Smooth muscle cell of the umbilical artery (primary cell): ENCODE results near the gene DPPA4. TPM values are rescaled to one million over a fixed set of nuclear protein-coding genes. Genes with fewer than 3 reads are reported as not detected.

Source experiments
- total RNA-seq: library from RNA; depleted of rRNA; stranded (reverse); fragments of >200 nt; gene quantifications from 2 replicates; pipeline ENCODE4 v1.2.3, GENCODE V29; 2014

The DPPA4 gene
- not detected in 2 replicates for total RNA-seq

GRCh38 chr3:109337393-109337792 lies at the start of gene DPPA4:
DPPA4 (minus strand) TSS chr3:109337546; CDS start chr3:109337517, 29 bp downstream.

GRCh38 chr3:109316162-109316730 lies 21.1 kb downstream of the DPPA4 start, which contains the start of gene DPPA2:
DPPA2 (minus strand) TSS chr3:109316517; CDS start chr3:109314542, 1,975 bp downstream.

Other genes with a start within 250 kb of the DPPA4 start
- gene MORC1, start 219.4 kb downstream of the DPPA4 start, total RNA-seq: not detected in 2 replicates
- not detected in 2 replicates for gene C3orf85, start 200.8 kb downstream of the DPPA4 start, total RNA-seq
- not detected in 2 replicates for gene DPPA2, start 21.0 kb downstream of the DPPA4 start, total RNA-seq